COLO829 (cell line): Measurements from ENCODE around the gene ZNF232.
"Not testable (repeated sequence)": the region's sequence is repeated elsewhere in the genome, so short reads cannot be mapped to it uniquely, and the experiment has no call there.

ENCODE experiments used
- DNase-seq: peaks from one replicate; pipeline ENCODE4 v3.0.0; 2012; ENCODE audit warnings: low spot score

The ZNF232 gene

DNA sequence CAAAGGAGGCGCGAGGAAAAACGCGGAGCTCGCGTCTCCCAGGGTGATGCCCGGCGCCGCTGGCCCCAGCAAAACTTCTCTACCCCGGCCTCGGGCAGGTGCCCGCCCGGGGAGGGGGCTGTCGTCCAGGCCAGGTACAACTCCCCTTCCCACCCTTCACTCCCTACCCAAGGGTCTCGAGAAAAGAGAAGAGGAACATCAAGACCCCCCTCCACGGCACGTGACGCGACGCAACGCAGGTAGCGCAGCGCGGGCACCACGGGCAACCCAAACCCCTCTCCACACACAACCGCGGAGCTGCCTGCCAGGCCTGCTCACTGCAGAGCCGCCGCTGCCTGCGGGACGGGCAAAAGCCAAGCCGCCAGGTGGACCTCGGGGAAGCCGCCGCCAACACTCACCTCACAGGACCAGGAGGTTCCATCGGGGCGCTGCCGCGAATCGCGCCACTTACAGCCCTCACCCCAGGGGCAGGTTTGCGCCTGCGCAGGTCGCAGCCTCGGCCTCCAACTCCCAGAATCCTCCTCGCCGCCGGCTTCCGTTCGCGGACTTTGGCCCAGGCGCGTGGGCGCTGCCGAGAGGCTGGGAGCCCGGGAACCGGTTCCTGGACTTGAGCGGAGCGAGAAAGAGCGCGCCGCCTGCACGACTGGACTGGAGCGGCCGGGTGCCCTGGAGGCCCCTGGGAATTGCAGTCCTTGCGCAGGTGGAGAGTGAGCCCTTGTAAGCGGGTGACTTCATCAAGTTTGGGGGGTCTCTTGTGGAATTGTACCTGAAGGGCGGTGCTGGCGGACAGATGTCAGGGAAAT, at the start of gene ZNF232:
TSS of gene ZNF232 (minus strand) at position 477 of the 803 bp plus-strand sequence. CDS start at position 421, 56 bp downstream.
- DNase-seq, result peak; percentile 54

DNA sequence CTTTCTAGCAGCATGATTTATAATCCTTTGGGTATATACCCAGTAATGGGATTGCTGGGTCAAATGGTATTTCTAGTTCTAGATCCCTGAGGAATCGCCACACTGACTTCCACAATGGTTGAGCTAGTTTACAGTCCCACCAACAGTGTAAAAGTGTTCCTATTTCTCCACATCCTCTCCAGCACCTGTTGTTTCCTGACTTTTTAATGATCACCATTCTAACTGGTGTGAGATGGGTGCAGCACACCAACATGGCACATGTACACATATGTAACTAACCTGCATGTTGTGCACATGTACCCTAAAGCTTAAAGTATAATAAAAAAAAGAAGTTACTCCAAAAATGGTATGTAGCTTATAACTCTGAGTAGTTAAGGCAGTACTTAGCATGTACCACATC, 49.0 kb upstream of the ZNF232 start:
- DNase-seq, result not testable (repeated sequence)

DNA sequence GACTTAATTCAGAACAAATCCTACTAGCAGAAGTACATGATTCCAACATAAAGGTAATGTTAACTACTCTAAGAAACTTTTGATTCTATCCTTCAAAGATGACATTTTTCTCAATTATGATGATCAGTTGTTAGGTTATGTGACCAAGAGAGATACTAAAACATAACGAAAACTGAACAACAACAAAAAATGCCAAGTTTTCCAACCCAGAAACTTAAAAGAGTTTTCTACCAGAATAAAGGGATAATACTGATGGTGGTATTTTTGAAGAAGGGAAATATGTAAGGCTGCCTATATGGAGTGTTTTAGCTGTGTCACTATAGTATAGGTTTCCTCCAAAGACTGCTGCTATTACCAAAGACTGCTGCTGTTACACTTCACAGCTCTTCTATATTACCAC, 34.4 kb upstream of the ZNF232 start:
- DNase-seq, result not testable (repeated sequence)

DNA sequence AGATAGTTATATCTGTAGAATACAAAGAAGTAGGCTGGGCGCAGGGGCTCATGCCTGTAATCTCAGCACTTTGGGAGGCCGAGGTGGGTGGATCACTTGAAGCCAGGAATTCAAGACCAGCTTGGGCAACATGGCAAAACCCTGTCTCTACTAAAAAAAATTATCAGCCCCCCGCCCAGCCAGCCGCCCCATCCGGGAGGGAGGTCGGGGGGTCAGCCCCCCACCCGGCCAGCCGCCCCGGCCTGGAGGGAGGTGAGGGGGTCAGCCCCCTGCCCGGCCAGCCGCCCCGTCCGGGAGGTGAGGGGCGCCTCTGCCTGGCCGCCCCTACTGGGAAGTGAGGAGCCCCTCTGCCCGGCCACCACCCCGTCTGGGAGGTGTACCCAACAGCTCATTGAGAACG, 31.2 kb upstream of the ZNF232 start:
- DNase-seq, result not testable (repeated sequence)

GRCh38 chr17:5139458-5139732, 27.7 kb upstream of the ZNF232 start:
- no peak for DNase-seq

GRCh38 chr17:5138616-5139457, 27.2 kb upstream of the ZNF232 start:
- DNase-seq, result no peak

DNA sequence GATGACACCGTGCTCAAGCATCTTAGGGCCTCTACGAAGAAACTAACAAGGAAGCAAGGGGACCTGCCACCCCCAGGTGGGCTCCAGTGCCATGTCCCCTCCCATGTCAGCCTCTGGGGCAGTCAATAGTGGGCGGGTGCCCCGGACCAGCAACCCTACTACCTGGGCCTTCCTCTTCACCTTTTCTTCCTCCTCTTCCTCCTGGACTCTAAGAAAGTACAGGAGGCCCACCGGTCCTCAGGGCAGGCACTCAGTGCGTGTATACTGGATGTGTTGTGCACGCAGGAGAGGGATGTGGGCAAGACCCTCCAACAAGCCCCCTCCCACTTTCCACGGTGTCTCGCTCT, 26.5 kb upstream of the ZNF232 start:
- DNase-seq, result not testable (repeated sequence)

GRCh38 chr17:5137511-5138197, 26.0 kb upstream of the ZNF232 start:
- DNase-seq, result not testable (repeated sequence)

- not testable (repeated sequence) for DNase-seq
Observed at GRCh38 chr17:5136580-5137412, 25.1 kb upstream of the ZNF232 start.

- DNase-seq, result no peak
Observed at GRCh38 chr17:5135726-5136579, 24.3 kb upstream of the ZNF232 start.

DNA sequence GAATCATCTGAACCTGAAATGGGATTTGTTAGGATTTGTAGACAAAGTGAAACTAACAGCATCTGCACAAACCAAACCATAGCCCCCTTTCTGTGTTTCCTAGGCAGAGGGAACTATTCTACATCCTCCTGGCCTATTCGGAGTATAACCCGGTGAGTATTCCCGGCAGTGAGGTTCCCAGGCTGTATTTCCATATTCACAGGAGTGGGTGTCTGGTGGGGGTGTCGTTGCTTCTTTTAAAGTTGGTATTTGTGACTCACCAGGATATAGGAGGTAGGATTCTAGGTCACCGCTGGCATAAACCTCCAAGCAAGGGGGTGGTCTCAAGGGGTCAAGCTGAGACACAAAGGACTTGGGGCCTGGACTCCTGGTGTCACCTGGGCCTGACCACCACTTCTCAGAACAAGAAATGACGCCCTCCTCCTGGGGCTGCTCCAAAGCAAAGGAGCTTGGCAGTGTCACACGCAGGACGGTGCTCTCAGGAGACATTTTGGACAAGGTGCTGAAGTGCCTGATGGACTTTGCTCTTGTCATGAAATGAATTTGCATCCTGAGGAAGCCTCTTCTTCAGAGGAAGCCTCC, 23.5 kb upstream of the ZNF232 start:
- DNase-seq, result not testable (repeated sequence)

DNA sequence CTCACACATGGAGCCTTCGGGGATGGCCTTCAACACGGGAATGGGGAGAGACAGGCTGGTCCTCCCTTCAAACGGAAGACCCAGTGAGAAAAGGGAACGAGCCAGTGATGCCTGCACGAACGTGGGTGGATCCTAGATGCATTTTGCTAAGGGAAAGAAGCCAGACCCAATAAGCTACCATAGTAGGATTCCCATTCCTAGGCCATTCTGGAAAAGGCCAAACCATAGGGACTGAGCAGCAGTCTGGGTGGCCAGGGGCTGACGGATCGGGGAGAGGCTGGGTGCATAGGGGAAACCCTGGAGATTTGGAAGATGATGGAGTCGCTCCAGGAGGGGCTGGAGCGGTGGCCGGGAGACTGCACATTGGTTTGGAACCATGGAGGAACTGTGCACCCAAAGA, 22.9 kb upstream of the ZNF232 start:
- DNase-seq, result not testable (repeated sequence)

DNA sequence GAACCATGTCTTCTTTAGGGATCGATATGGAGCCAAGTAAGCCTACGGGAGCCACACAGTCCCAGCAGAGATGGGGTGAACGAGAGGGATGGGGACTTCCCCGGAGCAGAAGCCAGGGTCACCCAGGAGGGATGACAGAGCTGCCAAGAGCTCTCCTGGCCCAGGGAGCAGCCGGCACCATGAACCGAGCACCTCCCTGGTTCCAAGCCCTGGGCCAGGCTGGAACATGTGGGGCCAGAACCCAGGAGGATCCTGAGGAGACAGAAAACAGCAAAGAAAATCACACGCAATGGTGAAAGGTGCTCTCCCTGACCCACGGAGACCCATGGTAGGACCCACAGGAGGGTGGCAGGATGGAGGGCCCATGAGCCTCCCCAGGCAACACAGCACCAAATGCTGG, 22.3 kb upstream of the ZNF232 start:
- not testable (repeated sequence) for DNase-seq

- no peak for DNase-seq
Observed at GRCh38 chr17:5133311-5133710, 21.6 kb upstream of the ZNF232 start.

DNA sequence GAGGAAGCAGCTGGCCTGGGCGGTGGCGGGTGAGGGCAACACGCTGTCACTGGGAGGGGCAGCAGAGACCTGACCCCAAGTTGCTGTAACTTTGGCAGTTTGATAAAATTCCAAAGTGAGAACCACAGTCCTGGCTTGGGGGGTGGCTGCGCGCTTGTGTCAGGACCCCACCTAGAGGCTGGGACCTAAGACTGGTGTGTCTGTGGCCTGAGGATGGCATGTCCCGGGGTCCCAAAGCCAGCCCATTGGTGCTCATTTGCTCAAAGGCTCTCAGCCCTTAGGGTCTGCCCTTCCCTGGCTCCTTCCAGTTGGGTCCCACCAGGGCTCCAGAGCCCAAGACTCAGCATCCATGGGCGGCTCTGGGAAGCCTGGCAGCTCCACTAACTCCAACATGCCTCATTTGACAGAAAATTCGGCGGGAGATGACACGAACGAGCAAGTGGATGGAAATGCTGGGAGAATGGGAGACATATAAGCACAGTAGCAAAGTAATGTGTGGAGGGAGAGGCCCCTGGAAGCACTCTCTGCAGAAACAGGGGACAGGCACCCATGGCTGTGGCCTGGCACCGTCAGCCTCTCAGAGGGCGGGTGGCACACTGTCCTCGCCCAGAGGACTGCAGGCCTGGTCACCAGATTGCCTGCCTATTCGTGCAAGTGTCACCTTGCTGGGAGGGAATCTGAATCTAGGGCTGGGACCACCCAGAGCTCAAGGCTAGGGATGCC, 21.0 kb upstream of the ZNF232 start:
- not testable (repeated sequence) for DNase-seq

- DNase-seq, result not testable (repeated sequence)
Observed at GRCh38 chr17:5131799-5132502, 20.3 kb upstream of the ZNF232 start.

GRCh38 chr17:5131146-5131715, 19.6 kb upstream of the ZNF232 start:
- no peak for DNase-seq

DNA sequence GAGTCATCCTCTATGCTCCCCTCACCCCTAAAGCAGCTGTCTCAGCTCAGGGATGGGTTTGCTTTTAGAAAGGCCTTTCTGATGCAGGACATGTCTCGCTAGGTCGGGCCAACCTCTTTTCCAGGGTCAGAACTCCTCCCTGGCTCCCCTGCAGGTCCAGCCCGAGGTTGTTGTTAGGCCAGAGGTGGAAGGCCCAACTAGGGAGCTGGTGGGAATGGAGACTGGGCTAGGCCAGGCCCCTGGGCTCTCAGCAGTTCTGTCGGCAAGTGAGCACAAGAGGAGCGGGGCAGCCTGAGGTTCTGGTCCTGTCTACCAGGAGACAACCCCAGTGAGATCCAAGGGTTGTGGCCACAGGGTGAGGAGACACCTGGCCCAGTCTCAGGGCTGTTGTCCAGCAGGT, 19.0 kb upstream of the ZNF232 start:
- not testable (repeated sequence) for DNase-seq

DNA sequence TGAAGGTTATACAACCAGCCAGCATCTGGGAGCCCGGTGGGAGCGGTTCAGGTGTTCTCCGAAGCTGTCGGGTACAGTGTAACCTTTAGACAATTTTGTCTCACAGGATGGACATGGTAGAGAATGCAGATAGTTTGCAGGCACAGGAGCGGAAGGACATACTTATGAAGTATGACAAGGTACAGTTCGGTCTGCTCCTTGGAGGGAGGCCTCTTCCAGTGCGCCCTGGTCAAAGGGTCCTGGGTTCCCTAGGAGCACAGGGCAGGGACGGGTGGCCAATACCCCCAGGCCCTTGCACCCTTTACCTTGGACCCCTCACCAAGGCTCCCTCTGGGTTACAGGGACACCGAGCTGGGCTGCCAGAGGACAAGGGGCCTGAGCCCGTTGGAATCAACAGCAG, 18.6 kb upstream of the ZNF232 start:
- DNase-seq, result not testable (repeated sequence)
